Midbrain (tissue), 1 donor: ENCODE results near the gene PPP1R26.
A peak's percentile ranks its signal among the peaks of the same experiment; 100 is the strongest.

Experiments
- DNase-seq: peaks from one replicate; lab custom pipeline; 2025; lab: John Stamatoyannopoulos, UW

PPP1R26 gene

GRCh38 chr9:135487281-135488012 lies 7.9 kb downstream of the PPP1R26 start:
- no peak for DNase-seq

DNA sequence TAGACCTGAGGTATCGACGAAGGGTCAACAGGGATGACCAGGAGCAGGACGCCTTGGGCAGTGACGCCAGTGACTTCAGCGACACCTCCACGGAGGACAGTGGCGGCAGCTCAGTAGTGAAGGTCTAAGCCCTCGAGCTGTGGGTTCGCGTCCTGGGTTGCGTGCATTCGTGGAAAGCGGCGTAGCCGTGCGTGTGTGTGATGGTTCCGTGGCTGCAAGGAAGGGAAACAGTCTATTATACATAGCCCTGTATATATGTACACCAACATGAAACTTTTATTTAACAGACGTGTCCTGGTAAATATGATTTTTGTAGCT lies 8.4 kb downstream of the PPP1R26 start:
- no peak for DNase-seq

DNA sequence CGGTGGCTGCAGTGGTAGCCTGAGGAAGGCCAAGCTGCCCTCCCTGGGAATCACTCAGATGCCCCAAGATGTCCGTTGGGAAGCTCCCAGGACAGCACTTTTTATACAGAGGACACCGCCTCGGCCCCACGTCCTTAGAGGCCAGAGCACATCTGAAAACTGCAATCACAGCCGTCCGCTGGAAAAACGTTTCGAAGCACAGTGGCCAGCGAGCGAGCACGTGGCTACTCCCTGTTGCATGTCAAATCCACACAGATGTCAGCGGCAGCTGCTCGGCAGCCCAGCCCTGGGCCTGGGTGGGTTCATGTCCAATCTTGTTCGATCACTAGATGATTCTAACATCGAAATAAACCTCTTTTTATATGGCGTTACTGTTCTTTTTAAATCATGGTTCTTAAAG lies 8.9 kb downstream of the PPP1R26 start:
- no peak for DNase-seq

DNA sequence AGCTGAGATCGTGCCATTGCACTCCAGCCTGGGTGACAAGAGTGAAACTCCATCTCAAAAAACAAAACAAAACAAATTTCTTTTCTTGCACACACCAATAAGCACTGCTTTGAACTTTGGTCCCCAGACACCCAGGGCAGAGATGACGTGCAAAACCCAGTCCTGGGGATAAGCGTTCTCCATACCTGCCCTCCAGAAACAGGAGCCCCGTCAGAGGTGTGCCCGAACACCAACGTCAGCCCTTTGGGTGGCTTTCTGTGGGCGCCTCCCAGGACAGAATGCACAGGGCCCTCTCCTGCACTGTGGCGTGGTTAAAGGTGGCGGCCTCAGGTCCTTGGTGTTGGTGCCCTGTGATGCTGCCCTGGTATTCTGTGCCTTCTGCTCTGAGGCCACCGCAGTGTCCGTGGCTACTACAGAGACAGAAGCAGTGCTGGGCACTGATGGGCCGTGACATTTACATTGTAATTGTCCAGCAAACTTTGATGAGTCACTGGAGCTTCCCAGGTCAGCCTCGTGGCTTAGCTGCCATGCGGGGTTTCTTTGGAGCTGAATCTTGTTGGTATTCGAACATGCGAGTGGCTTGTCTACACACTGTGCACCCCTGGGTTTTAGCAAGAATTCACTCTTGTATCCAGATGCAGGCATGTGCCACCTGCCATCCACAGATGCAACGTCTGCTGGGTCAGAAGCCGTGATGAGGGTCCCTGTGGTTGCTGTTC lies 9.8 kb downstream of the PPP1R26 start:
- no peak for DNase-seq

DNA sequence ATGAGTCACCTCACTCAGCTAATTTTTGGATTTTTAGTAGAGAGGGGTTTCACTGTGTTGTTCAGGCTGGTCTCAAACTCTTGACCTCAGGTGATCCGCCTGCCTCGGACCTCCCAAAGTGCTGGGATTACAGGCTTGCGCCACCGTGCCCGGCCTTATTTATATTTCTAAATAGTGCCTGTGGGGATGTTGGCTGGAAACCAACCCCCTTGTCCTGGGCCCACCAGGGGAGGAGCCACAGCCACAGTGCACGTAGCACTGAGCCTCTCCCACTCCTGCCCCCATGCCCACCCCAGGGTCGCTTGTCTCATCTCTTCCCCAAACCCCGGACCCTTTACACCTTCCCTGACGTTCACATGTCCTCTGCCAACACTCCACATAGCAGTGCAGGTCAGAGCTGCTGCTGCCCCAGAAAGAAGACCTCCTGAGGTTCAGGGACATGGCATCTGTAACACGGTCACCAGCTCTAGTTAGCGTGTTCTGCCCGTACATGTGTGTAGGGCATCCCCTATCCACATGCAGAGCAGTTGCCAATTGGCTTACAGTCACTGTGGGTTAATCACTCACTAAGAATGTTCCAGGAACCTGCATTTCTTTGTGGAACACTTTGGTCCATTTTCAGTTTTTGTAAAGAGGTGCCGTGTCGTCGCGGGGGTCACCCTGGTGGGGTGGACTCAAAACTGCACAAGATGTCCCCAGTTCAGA lies 10.7 kb downstream of the PPP1R26 start:
- no peak for DNase-seq

- DNase-seq, result no peak
These were observed 11.4 kb downstream of the PPP1R26 start for GRCh38 chr9:135490980-135491464.

GRCh38 chr9:135491764-135492163 lies 12.2 kb downstream of the PPP1R26 start:
- DNase-seq, result no peak

DNA sequence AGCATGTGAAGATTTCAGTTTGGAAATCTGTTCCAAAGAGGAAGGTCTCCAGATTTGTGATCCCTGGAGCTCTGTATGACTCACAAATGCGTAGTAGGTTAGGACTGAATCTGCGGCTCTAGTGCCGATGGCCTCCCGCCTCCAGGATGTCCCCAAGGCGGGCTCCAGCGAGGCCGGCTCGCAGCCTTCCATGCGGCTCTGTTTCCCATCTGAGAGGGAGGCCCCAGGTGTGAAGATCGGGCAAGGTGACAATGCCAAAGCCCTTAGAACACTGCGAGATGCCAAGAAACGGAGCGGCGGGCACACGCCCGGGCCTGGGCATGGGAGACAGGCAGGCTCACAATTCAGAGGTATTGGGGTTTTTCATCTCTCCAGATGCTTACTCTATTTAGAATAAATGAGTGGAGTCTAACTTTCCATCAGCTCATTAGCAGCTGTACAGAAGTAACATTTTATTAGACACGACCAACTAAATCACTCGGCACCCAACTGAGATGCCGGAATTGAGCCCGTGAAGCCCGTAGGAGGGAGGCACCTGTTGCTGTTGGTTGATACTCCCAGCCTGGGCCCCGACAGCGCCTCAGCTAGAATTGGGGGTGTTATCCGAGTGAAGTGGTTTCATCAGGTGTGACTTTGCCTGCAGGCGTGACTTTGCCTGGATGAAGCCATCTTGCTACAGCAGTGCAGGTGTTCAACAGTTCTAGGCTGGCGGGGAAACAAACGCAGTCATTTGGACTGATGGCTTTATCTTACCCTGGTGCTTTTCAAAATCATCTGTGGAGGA lies 13.5 kb downstream of the PPP1R26 start:
- no peak for DNase-seq

- no peak for DNase-seq
These were observed 15.4 kb downstream of the PPP1R26 start for GRCh38 chr9:135494791-135495559.

- no peak for DNase-seq
These were observed 19.0 kb downstream of the PPP1R26 start for GRCh38 chr9:135498381-135499126.

DNA sequence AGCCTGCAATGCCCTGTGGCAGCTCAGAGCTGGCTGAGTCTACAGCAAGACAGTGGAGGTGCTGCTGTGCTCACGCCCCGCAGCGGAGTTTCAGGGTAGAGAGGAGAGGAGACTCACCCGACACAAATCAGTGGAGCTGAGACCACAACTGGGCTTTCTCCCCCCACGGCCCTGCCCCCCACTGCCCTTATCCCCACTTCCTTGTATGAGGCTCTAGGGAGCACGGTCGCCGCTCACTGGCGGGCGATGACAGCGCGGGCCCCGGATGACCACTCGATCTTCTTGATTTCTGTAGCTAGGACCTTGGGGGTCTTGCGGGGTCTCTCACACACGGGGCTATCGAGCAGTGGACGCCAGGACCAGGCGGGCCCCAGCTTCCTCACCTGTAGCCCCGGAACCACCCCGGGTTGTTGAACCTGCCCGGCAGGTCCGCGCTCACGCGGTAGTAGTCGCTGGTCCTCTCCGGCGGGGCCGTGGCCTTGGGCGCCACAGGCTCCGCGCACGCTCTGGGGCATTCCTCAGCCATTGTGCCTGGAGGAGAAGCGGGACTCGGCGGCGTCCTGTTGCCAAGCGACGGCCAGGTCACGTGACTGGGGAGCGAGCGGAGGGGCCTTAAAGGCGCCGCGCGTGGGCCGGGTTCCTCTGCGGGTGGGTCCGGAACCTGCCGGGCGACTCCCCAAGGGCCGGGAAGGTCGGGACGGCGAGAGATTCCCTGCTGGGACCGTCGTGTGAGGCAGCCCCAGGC lies 19.9 kb downstream of the PPP1R26 start:
- DNase-seq, result peak; percentile 93

DNA sequence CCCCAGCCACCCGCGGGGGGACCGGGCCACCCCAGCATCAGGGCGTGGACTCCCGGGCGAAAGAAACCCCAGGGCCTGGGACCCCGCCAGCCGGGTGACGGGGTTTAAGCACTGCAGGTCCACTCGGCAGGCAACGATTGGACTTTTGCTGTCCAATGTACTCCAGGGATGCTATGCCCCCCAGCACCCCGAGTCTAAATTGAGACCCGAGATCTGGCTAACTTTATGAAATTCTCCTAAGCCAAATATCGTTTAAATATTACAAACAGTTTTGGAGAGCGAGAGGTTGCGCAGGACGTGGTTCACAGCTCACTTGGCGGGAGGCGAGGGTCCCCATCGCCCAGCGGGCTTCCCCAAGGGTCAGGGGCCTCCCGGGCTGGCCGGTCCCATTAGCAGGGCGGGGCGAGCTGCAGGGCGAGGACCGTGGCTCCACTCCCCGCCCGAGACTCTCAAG lies 20.5 kb downstream of the PPP1R26 start:
- no peak for DNase-seq

GRCh38 chr9:135500525-135501260 lies 21.1 kb downstream of the PPP1R26 start, which contains the start of gene MRPS2:
Gene MRPS2 (plus strand): TSS chr9:135500682. CDS start chr9:135500711, 29 bp downstream.
- DNase-seq, result peak; percentile 90

GRCh38 chr9:135501261-135502167 lies 21.9 kb downstream of the PPP1R26 start:
- DNase-seq, result no peak

GRCh38 chr9:135502168-135502872 lies 22.7 kb downstream of the PPP1R26 start:
- DNase-seq, result no peak

- DNase-seq, result no peak
These were observed 23.3 kb downstream of the PPP1R26 start for GRCh38 chr9:135502873-135503321.
